ENCODE measurements around the gene LCAT.

GRCh38 chr16:67967183-67967957 is 23.4 kb upstream of the LCAT start:
- no peak for TF ChIP-seq POLR2A (IDR thresholded peaks at IDR 0.05)
- TF ChIP-seq CTCF (IDR thresholded peaks at IDR 0.05) = no peak
- no peak for TF ChIP-seq EP300 (IDR thresholded peaks at IDR 0.05)

Data from tibial nerve (tissue), 4 donors.